Prostate gland (tissue), 2 donors: ENCODE data around the gene NCOA6.

Experiments
- CTCF ChIP-seq, 4 experiments: fragments of 200-600 bp in 2 of 4; fragments of 450-650 bp in 2 of 4; sonication (generic) in 2 of 4; IDR thresholded peaks; 1 replicate in 3 of 4; 2 replicates in 1 of 4; pipeline ENCODE4 v1.5.1; 2016 to 2019; ENCODE audit warnings: antibody characterized with exemption in 4 of 4, mild to moderate bottlenecking in 2 of 4, moderate library complexity in 2 of 4
- POLR2A ChIP-seq: fragments of 450-650 bp; IDR thresholded peaks from one replicate; pipeline ENCODE4 v1.6.1; 2016; ENCODE audit warnings: antibody characterized with exemption, mild to moderate bottlenecking
- POLR2AphosphoS5 ChIP-seq: sonication (generic); formaldehyde crosslinking; IDR thresholded peaks from one replicate; pipeline ENCODE4 v1.6.1; 2017; ENCODE audit warnings: antibody characterized with exemption

- peak in 1 of 4 experiments; percentile 6 for TF ChIP-seq CTCF (IDR thresholded peaks at IDR 0.05)
- TF ChIP-seq POLR2AphosphoS5 = no peak
- TF ChIP-seq POLR2A = no peak
Observed at GRCh38 chr20:34705397-34706301, 119.8 kb downstream of the NCOA6 start.
